HG03139 (cell line): ENCODE results near the gene TMEM169.
"Not testable (repeated sequence)": the region's sequence is repeated elsewhere in the genome, so short reads cannot be mapped to it uniquely, and the experiment has no call there.

Experiments
- ATAC-seq: cut with Tn5 transposase; IDR thresholded peaks from one replicate; pipeline ENCODE4 v1.9.1; 2021; ENCODE audit not compliant: unreplicated experiment

Gene TMEM169

DNA sequence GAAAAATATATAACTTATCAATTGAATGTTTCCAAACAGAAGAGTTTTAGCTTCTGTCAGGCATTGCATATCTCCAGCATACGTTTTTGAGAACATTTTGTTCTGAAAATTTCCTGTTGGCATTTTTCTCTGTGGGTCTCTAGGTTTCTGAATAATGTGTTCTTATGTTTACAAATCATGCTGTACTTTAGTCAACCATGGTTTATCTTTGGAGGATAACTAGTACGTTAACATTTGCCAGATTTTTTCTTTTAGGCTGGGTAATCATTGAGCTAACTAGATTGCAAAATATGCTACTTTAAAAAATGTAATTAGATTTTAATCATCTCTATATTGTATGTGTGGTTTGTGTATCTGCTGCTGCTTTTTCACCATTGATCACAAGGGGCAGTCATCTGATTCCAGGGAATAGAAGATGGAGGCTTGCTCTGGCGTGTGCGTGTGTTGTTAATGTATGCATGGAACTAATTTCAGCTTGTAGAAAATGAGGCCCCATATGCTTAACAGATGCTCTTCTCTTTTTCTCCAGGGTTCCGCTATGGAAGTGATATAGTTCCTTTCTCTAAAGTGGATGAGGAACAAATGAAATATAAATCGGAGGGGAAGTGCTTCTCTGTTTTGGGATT is 48.7 kb downstream of the TMEM169 start:
- ATAC-seq: no peak

DNA sequence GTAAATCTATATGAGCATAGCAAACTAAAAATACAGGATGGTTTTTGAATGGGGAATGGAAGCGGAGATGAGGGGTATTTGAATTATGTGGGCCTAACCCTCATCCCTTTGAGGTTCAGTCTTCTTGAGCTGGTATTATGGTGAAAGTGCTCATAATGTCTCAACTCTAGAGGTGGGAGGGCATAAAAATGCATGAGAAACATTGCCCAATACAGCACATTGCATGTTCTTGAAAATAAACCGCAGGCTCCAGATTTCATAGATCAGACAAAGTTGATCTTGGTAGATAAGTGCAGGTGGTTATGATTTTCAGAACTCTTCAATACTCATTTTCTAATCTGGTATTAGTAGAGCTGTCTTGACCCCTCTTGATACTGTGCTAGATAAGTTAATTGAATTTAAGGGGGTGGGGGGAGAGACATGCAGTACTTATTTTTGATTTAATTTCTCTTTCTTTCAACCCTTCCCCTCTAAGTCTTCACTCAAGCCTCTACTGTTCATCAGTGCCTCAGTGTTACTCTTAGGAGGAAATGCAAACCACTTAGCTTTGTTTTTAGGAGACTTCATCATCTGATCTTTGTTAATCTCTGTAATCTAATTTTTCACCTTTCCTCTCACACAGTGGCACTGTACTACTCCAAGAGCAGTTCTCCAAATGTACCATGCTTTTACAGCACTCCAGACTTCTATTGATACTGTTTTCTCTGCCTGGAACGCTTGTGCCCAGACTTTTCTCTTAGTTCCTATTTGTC is 49.6 kb downstream of the TMEM169 start:
- no peak for ATAC-seq

DNA sequence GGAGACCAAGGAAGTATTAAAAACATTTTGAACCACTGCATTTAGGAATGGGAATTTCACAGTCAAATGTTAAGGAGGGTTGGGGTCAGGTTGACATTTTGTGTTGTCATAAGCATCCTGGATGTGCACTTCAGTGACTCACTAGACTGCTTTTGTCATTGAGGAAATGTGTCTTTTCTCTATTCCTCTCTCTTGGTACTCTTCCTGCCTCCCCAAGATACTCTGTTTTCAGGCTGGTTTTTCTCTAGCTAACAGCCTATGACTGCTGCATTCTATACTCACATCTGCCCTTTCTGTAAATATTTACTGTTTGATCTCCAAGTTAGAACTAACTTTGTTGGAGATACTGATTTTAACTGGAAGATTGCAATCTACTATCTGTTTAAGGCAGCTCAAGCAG is 50.9 kb downstream of the TMEM169 start:
- no peak for ATAC-seq

DNA sequence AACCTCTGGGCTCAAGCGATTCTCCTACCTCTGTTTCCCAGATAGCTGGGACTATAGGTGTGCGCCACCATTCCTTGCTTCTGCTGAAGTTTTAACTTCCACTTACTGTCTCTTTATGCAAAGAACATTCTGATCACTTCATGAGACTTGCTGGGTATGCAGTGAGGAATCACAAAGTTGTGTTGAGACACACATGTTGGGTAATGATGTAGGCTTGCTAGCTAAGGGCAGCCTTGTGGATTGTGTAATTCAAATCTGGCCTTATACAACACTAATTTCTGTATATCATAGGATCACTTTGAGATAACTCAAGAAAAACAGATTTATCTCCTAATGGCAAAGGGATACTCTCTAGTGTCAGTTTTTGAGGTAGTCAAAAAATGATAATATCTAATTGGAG is 51.7 kb downstream of the TMEM169 start:
- no peak for ATAC-seq

DNA sequence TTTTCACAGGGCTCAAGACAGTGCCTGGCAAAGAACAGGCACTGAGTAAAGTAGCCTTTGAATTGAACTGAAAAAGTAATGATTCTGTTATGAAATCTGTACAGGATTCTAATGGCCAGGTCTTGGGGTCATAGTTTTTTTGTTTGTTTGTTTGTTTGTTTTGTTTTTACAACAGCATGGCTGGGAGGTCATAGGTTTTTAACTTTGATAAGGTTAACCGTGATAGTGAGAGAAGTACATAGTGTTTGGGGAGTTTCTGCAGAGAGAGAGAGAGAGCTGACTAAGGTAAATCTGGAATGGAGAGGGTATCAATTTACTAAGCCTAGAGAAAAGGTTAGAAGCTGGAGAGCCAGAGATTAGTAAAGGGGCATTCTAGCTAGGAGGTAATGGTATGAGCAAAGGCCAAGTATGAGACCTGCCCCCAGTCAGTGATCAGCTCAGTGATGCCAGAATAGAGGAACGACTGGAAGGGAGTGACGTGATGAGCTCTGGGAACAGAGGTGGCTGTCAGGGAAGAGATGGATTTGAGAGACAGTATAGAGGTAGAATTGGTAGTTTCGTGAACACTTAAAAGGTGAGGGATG is 53.3 kb downstream of the TMEM169 start:
- no peak for ATAC-seq

DNA sequence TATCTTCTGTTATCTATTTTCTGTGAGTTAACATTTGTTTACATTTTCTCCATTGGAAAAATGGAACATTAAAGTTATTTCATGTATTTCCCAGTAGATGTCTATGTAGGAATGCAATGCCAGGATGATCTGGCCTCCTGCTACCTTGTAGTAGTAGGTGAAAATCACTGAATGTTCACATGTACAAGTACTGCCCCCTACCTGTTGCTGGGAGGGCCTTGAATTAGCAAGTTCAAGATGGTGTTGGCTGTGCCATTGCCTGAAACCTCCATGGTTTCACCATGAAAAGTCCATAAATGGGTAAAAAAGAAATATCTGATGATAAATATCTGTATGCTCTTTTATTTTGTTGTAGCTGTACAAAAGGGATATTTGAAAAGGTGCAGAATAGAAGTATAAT is 58.2 kb downstream of the TMEM169 start:
- no peak for ATAC-seq

DNA sequence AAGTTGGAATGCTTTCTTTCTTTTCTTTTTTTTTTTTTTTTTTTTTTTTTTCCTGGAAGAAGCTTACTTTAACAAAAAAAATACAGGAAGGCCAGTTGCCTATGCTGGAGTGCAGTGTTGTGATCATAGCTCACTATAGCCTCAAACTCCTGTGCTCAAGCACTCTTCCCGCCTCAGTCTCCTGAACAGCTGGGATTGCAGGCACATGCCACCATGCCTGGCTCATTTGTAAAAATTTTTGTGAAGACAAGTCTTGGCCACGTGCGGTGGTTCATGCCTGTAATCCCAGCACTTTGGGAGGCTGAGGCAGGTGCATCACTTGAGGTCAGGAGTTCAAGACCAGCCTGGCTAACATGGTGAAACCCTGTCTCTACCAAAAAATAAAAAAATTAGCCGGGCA is 59.8 kb downstream of the TMEM169 start:
- ATAC-seq: not testable (repeated sequence)

DNA sequence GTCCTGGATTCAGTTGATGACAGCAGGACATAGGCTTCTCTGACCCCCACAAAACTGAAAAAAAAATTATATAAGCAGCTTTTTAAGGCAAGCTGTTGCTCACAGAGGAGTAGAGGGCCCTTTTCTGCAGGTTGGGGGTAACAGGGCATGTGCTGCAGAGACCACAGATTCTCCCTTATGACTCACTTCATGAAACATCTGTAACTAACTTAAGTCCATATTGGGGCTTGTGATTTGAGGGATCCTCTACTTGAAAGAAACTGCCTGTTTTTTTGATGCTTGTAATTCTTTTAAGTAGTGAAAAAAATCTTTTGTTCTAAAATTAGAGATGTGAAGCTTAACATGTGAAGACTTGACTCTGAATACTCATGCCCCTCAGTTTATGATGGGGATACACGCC is 60.8 kb downstream of the TMEM169 start:
- ATAC-seq: peak; percentile 98

DNA sequence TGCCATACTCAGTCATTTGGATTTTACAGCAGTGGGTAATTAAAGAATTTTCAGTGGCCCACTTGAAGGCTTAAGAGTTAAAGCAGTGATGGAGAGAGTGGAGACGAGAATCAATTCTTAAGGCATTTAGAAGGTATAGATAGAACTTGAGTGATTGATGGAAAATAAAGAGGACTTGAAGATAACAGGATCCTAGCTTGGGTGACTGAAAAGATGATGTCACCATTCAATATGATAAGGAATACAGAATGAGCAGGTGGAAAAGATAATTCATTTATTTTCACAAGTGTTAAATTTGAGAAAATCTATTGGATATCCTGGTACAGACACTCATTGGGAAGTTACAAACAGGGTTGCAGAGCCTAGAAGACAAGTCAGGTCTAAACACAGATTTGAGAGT is 62.7 kb downstream of the TMEM169 start:
- ATAC-seq: no peak

DNA sequence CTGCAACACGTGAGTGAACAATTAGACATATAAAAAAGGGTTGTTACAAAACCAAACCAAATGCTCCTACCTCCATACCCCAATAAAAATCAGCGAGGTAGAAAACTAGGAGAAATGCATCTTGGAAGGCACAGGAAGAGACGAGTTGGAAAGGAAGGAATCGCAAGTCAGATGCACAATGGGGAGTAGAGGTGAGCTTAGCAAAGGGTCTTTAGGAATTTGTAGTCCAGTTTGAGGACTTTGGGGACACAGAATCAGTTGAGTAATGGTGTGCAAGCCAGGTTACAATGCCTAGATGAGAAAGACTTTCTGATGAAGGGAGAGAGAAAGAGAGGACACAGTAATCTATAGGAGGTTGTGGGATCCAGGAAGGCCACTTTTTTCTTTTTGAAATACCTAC is 63.1 kb downstream of the TMEM169 start:
- no peak for ATAC-seq

DNA sequence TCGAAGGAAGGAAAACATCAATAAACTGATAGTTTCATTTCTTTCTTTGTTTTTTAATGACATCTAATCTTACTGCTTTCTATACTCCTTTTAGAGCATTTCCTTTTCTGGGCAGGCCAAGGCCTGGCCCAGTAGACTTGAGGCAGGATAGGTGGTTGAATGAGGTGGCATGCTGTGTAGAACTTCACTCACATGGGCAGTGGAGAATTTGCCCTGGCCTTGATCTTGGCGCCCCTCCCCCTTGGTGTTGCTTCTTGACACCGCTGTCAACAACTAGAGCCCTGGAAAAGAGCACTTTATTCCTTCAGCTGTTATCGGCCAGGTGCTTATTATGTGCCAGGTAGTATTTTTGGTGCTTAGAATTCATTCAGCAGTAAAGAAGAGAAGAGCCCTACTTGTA is 64.9 kb downstream of the TMEM169 start:
- ATAC-seq: no peak

DNA sequence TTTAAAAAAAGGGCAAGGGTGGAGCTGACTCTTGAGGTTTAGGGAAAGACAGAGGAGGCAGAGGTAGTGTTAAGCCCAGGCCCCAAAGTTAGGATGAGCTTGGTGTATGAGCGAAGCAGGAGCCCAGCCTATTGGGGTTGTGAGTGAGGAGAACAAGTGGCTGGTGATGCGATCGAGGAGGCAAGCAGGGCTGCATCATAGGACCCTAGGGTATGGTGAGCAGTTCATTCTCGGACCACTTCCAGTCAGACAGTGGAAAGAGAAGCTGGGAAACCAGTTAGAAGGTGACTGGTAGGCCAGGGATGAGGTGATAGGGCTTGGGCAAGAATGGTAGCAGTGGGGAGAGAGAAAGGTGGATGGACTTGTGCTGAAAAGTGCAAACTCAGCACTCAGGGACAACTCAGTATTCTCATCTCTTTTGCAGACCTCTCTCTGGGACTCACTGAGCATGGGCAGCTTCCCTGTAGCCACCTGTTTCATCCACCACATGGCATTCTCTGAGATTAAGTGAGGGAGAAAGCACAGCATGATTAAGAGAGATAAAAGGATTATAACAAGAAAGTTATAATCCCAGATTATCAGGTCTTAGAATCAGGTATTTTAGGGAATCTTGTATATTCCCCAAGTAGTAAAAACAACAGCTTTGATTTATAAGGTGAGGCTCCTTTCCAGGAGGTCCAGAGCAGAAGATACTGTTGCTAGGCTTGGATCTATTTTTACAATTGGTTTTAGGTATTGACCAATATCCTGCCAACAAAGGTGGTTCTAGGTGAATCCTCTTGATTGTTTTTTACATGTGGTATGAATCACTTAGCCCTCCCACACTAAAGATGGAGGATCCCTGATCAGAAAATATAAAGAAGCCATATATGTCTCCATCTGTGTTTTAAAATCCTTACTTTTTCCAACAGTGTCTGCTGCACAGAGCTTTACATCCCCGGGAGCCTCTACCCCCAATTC is 65.7 kb downstream of the TMEM169 start:
- ATAC-seq: no peak

DNA sequence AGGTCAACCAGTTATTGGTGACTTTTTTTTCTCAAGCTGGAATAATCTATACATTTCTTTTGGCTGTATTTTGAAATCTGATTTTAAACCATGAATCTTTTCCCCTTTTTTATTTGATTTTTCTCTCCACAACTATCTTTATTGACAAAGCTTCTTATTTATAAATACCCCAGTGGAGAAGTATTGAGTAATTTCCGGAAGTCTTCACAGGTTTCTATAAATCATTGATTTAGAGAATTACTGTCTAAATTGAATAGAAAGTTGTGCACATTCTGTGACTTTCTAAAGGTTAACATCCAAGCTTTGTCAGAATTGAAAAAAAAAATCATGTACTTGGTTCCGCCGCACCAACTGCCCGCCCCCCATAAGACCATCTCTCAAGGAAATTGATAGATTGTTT is 67.3 kb downstream of the TMEM169 start:
- ATAC-seq: no peak

DNA sequence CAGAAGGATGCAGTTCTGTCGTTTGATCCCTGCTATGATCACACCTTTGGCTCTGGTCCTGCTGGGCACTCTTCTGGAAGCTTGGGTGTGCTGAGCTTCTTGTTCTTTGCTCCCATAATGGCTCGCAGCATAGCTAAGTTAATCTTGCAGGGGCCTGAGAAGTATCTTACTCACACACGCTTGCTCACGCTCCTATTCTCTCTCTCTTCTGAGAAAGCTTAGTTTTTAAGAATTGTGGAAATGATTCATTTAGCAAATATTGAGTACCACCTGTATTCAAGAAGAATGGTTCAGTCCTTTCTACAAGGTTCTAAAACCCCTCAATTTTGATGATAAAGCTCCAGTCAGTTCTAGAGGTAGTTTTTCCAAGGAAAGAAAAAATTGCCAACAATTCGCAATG is 68.0 kb downstream of the TMEM169 start:
- no peak for ATAC-seq

DNA sequence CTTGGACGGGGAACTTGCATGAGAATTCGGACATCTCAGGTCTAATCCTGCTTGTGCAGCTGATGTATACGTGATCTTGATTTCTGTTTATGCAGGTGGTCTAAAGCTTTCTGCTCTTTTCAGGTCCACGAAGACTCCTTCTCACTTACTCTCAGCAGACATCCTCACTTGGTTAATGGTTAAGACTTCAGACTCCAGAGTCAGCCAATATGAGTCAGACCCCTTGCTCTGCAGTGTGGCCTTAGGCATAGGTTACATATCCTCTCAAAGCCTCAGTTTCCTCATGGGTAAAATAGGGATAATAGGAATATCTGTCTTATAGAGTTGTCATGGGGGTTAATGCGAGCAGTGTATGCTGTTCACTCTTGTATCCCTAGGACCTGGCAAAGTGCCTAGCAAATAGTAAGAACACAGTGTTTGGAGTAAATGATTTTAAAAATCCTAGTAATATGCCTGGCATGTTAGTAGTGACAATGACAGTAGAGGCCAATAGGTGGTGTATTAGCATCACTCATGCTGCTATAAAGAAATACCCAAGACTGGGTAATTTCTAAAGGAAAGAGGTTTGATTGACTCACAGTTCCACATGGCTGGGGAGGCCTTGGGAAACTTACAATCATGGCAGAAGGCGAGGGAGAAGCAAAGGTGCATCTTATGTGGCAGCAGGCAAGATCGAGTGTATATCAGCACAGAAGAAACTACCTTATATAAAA is 69.8 kb downstream of the TMEM169 start:
- ATAC-seq: no peak
